ENCODE results near the gene TRMT6. TPM values are rescaled to one million over a fixed set of nuclear protein-coding genes. Genes with fewer than 3 reads are reported as not detected.

TRMT6 gene
- total RNA-seq, 3 donors from 2014 or later (not counting 1 experiment from before 2014, with no cell fraction given), result 9.2 to 13.0 (median 9.9) TPM

GRCh38 chr20:5910186-5910585 lies 40.1 kb downstream of the TRMT6 start:
- Mint-ChIP-seq H3K4me1 (peaks cover 11 to 13% of the 10 kb centered on the region in 2 donors), H3K27ac (no peak overlapping the region), H3K9me3 (peaks cover 0 to 2% of the 10 kb centered on the region in 2 donors), H3K4me3 (no peak overlapping the region), H3K27me3 (ENCODE audit: low read depth in 2 of 2) (peaks cover 60 to 86% of the 10 kb centered on the region in 2 donors), H3K36me3 (peaks cover 8% of the 10 kb centered on the region)
- Histone ChIP-seq H3K4me1 (ENCODE audit: control insufficient read depth, insufficient read depth, low read length) (peaks cover 6% of the 10 kb centered on the region), H3K27ac (ENCODE audit: low read length) (no peak overlapping the region), H3K27me3 (ENCODE audit: control insufficient read depth, insufficient read depth, low read length) (peaks cover 16% of the 10 kb centered on the region), H3K9me3 (ENCODE audit: control insufficient read depth, insufficient read depth, low read length) (no peaks in the 10 kb centered on the region), H3K36me3 (ENCODE audit: control insufficient read depth, insufficient read depth, low read length) (no peaks in the 10 kb centered on the region), H3K4me3 (ENCODE audit: low read length) (no peak overlapping the region)
- DNase-seq (no peak), ATAC-seq (no peak)
- intact Hi-C loops (cut with micrococcal nuclease), result no loop called here
- TF ChIP-seq, protein P1, sequence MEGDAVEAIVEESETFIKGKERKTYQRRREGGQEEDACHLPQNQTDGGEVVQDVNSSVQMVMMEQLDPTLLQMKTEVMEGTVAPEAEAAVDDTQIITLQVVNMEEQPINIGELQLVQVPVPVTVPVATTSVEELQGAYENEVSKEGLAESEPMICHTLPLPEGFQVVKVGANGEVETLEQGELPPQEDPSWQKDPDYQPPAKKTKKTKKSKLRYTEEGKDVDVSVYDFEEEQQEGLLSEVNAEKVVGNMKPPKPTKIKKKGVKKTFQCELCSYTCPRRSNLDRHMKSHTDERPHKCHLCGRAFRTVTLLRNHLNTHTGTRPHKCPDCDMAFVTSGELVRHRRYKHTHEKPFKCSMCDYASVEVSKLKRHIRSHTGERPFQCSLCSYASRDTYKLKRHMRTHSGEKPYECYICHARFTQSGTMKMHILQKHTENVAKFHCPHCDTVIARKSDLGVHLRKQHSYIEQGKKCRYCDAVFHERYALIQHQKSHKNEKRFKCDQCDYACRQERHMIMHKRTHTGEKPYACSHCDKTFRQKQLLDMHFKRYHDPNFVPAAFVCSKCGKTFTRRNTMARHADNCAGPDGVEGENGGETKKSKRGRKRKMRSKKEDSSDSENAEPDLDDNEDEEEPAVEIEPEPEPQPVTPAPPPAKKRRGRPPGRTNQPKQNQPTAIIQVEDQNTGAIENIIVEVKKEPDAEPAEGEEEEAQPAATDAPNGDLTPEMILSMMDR (IDR thresholded peaks at IDR 0.05), result no peak
- WGBS (ENCODE audit: insufficient coverage), result 77% methylated on average over 4 of the region's 6 CpGs

DNA sequence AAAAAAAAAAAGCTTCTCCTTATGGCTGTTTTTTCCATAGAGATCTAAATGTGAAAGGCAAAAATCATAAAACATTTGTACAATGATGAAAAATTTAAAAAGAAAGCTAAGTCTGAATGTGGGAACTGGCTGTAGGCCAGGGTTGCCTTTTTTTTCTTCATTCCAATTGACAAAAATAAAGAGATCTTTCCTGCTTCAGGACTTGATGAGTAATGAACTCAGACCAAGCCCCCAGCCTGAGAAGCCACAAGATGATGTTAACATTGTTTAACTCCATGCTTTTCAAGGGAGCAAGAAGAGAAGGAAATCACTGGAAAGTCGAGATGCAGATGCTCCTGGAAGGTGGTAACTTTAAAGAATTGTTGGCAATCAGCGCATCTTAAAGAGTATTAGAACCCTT lies 41.4 kb downstream of the TRMT6 start:
- TF ChIP-seq, protein P1 (IDR thresholded peaks at IDR 0.05), result no peak
- Histone ChIP-seq H3K4me1 (ENCODE audit: control insufficient read depth, insufficient read depth, low read length) (peaks cover 6% of the 10 kb centered on the region), H3K9me3 (ENCODE audit: control insufficient read depth, insufficient read depth, low read length) (no peaks in the 10 kb centered on the region), H3K4me3 (ENCODE audit: low read length) (no peak overlapping the region), H3K27me3 (ENCODE audit: control insufficient read depth, insufficient read depth, low read length) (peaks cover 13% of the 10 kb centered on the region), H3K36me3 (ENCODE audit: control insufficient read depth, insufficient read depth, low read length) (no peaks in the 10 kb centered on the region), H3K27ac (ENCODE audit: low read length) (no peak overlapping the region)
- H3K4me3 Mint-ChIP-seq, result no peak overlapping the region
- peaks cover 8% of the 10 kb centered on the region for H3K36me3 Mint-ChIP-seq
- H3K4me1 Mint-ChIP-seq, result peaks cover 11 to 13% of the 10 kb centered on the region in 2 donors
- WGBS (ENCODE audit: insufficient coverage), result 76% methylated on average over 2 of the region's 2 CpGs
- peaks cover 0 to 2% of the 10 kb centered on the region in 2 donors for H3K9me3 Mint-ChIP-seq
- DNase-seq (no peak), ATAC-seq (no peak)
- no peak overlapping the region for H3K27ac Mint-ChIP-seq
- intact Hi-C loops (cut with micrococcal nuclease), result no loop called here
- H3K27me3 Mint-ChIP-seq (ENCODE audit: low read depth in 2 of 2), result peaks cover 52 to 82% of the 10 kb centered on the region in 2 donors

DNA sequence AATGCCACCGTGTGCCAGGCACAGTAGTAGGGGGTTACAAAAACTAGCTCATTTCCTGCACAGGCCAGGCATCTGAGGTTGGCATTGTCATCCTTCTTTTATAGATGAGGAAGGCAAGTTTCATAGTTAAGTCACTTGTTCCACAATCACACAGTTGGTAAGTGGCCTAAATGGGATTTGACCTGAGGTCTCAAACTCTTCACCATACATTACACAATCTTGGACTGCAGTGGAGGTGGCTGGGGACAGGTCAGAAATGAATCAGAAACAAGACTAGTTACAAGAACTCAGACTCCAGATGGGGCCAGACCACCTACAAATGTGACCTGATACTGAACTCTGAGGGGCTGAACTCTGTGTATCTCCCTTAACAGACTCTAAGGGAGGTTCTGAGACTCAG lies 49.4 kb downstream of the TRMT6 start:
- H3K4me3 Mint-ChIP-seq, result no peak overlapping the region
- H3K4me1 ChIP-seq (ENCODE audit: control insufficient read depth, insufficient read depth, low read length), result no peaks in the 10 kb centered on the region
- H3K27ac Mint-ChIP-seq, result no peak overlapping the region
- no peak for DNase-seq
- H3K27ac ChIP-seq (ENCODE audit: low read length), result no peak overlapping the region
- H3K4me3 ChIP-seq (ENCODE audit: low read length), result no peak overlapping the region
- TF ChIP-seq, protein P1 (IDR thresholded peaks at IDR 0.05), result no peak
- intact Hi-C loops (cut with micrococcal nuclease), result no loop called here
- H3K9me3 ChIP-seq (ENCODE audit: control insufficient read depth, insufficient read depth, low read length), result no peaks in the 10 kb centered on the region
- H3K36me3 Mint-ChIP-seq, result no peaks in the 10 kb centered on the region
- H3K27me3 Mint-ChIP-seq (ENCODE audit: low read depth in 2 of 2), result peaks cover 24 to 38% of the 10 kb centered on the region in 2 donors
- peaks cover 3% of the 10 kb centered on the region for H3K27me3 ChIP-seq (ENCODE audit: control insufficient read depth, insufficient read depth, low read length)
- 89% methylated on average over 1 of the region's 1 CpG for WGBS (ENCODE audit: insufficient coverage)
- no peak for ATAC-seq
- no peaks in the 10 kb centered on the region for H3K4me1 Mint-ChIP-seq
- H3K9me3 Mint-ChIP-seq, result no peaks in the 10 kb centered on the region
- H3K36me3 ChIP-seq (ENCODE audit: control insufficient read depth, insufficient read depth, low read length), result no peaks in the 10 kb centered on the region

DNA sequence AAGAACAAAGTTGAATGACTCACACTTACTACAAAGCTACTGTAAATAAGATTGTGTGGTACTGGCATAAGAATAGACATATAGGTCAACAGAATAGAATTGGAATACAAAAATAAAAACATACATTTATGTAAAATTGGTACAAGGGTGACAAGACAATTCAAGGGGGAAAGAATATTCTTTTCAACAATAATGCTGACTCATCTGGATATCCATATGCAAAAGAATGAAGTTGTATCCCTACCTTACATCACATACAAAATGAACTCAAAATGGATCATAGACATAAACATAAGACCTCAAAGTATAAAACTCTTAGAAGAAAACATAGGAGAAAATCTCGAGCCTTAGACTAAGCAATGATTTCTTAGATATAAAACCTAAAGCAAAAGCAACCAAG lies 50.9 kb downstream of the TRMT6 start:
- Mint-ChIP-seq H3K9me3 (no peaks in the 10 kb centered on the region), H3K36me3 (no peaks in the 10 kb centered on the region), H3K4me3 (no peak overlapping the region), H3K27ac (no peak overlapping the region), H3K27me3 (ENCODE audit: low read depth in 2 of 2) (peaks cover 29 to 40% of the 10 kb centered on the region in 2 donors), H3K4me1 (no peaks in the 10 kb centered on the region)
- Histone ChIP-seq H3K4me3 (ENCODE audit: low read length) (no peak overlapping the region), H3K4me1 (ENCODE audit: control insufficient read depth, insufficient read depth, low read length) (no peaks in the 10 kb centered on the region), H3K9me3 (ENCODE audit: control insufficient read depth, insufficient read depth, low read length) (no peaks in the 10 kb centered on the region), H3K27me3 (ENCODE audit: control insufficient read depth, insufficient read depth, low read length) (peaks cover 3% of the 10 kb centered on the region), H3K36me3 (ENCODE audit: control insufficient read depth, insufficient read depth, low read length) (no peaks in the 10 kb centered on the region), H3K27ac (ENCODE audit: low read length) (no peak overlapping the region)
- WGBS (ENCODE audit: insufficient coverage), result 71% methylated on average over 1 of the region's 1 CpG
- DNase-seq (no peak), ATAC-seq (no peak)
- intact Hi-C loops (cut with micrococcal nuclease), result no loop called here
- TF ChIP-seq, protein P1 (IDR thresholded peaks at IDR 0.05), result no peak
